GM18498 (cell line): ENCODE results near the gene ALAD.
"Not testable (repeated sequence)": the region's sequence is repeated elsewhere in the genome, so short reads cannot be mapped to it uniquely, and the experiment has no call there.

Source experiments
- ATAC-seq: cut with Tn5 transposase; IDR thresholded peaks from one replicate; pipeline ENCODE4 v1.9.1; 2021; ENCODE audit warnings: mild to moderate bottlenecking, moderate library complexity; ENCODE audit not compliant: unreplicated experiment

The ALAD gene

GRCh38 chr9:113401027-113401792, at the start of gene ALAD:
TSS of gene ALAD (minus strand) at chr9:113401284. CDS start at chr9:113393559, 7,725 bp downstream.
- peak; percentile 99 for ATAC-seq

GRCh38 chr9:113449376-113449775, 48.3 kb upstream of the ALAD start:
- no peak for ATAC-seq

GRCh38 chr9:113446323-113446740, 45.2 kb upstream of the ALAD start:
- ATAC-seq = no peak

GRCh38 chr9:113444736-113445135, 43.7 kb upstream of the ALAD start:
- no peak for ATAC-seq

GRCh38 chr9:113437716-113438115, 36.6 kb upstream of the ALAD start:
- not testable (repeated sequence) for ATAC-seq

- no peak for ATAC-seq
Measured at GRCh38 chr9:113436728-113437515, 35.8 kb upstream of the ALAD start.

- ATAC-seq = no peak
Measured at GRCh38 chr9:113431191-113431590, 30.1 kb upstream of the ALAD start.

GRCh38 chr9:113428062-113428615, 27.1 kb upstream of the ALAD start:
- no peak for ATAC-seq

GRCh38 chr9:113427629-113428028, 26.5 kb upstream of the ALAD start:
- ATAC-seq = no peak

GRCh38 chr9:113426701-113427100, 25.6 kb upstream of the ALAD start:
- no peak for ATAC-seq

GRCh38 chr9:113425072-113425471, 24.0 kb upstream of the ALAD start:
- no peak for ATAC-seq

- no peak for ATAC-seq
Measured at GRCh38 chr9:113421726-113422125, 20.6 kb upstream of the ALAD start.

- ATAC-seq = no peak
Measured at GRCh38 chr9:113417370-113417769, 16.3 kb upstream of the ALAD start.

- peak; percentile 96 for ATAC-seq
Measured at GRCh38 chr9:113416149-113416721, 15.2 kb upstream of the ALAD start.

GRCh38 chr9:113410207-113410864, 9.3 kb upstream of the ALAD start, which contains the start of the genes C9orf43 and POLE3:
TSS of gene C9orf43 (plus strand) at chr9:113410747. CDS start at chr9:113413494, 2,747 bp downstream.
TSS of gene POLE3 (minus strand) at chr9:113410675. CDS start at chr9:113410293, 382 bp downstream.
- peak; percentile 92 for ATAC-seq

GRCh38 chr9:113409883-113410206, 8.8 kb upstream of the ALAD start:
- ATAC-seq = no peak

- ATAC-seq = no peak
Measured at GRCh38 chr9:113409481-113409880, 8.4 kb upstream of the ALAD start.

- ATAC-seq = peak; percentile 36
Measured at GRCh38 chr9:113406873-113407511, 5.9 kb upstream of the ALAD start.

- ATAC-seq = not testable (repeated sequence)
Measured at GRCh38 chr9:113406353-113406752, 5.3 kb upstream of the ALAD start.

- no peak for ATAC-seq
Measured at GRCh38 chr9:113403646-113404045, 2.6 kb upstream of the ALAD start.
